Effector CD4-positive, alpha-beta T cell (primary cell): Measurements from ENCODE around the gene SMYD5.
A peak's percentile ranks its signal among the peaks of the same experiment; 100 is the strongest.
"Not testable (repeated sequence)": the region's sequence is repeated elsewhere in the genome, so short reads cannot be mapped to it uniquely, and the experiment has no call there.

Experiments used
- DNase-seq: peaks from one replicate; pipeline ENCODE4 v3.0.0-alpha.2; 2020
- total RNA-seq: gene quantifications from one replicate; lab custom pipeline; 2026; lab: John Stamatoyannopoulos, UW

The SMYD5 gene
- total RNA-seq = 27.6 reads per million, percentile 54 among the genes with 10 or more reads in this experiment

- peak; percentile 86 for DNase-seq
Observed at GRCh38 chr2:73214120-73215035, at the start of gene SMYD5. SMYD5 (plus strand) TSS chr2:73214245; CDS start chr2:73214267, 22 bp downstream.

- DNase-seq = not testable (repeated sequence)
Observed at GRCh38 chr2:73165978-73166377, 48.1 kb upstream of the SMYD5 start.

GRCh38 chr2:73166813-73167212, 47.2 kb upstream of the SMYD5 start:
- not testable (repeated sequence) for DNase-seq

GRCh38 chr2:73168348-73168747, 45.7 kb upstream of the SMYD5 start:
- DNase-seq = not testable (repeated sequence)

- DNase-seq = not testable (repeated sequence)
Observed at GRCh38 chr2:73170341-73170740, 43.7 kb upstream of the SMYD5 start.

GRCh38 chr2:73172963-73173362, 41.1 kb upstream of the SMYD5 start:
- no peak for DNase-seq

- DNase-seq = no peak
Observed at GRCh38 chr2:73173781-73174180, 40.3 kb upstream of the SMYD5 start.

- no peak for DNase-seq
Observed at GRCh38 chr2:73174244-73174643, 39.8 kb upstream of the SMYD5 start.

- DNase-seq = no peak
Observed at GRCh38 chr2:73174941-73175662, 38.9 kb upstream of the SMYD5 start.

GRCh38 chr2:73175663-73176204, 38.3 kb upstream of the SMYD5 start:
- peak; percentile 58 for DNase-seq

GRCh38 chr2:73176205-73176880, 37.7 kb upstream of the SMYD5 start:
- DNase-seq = no peak

- DNase-seq = peak; percentile 84
Observed at GRCh38 chr2:73176881-73177644, 37.0 kb upstream of the SMYD5 start.

- no peak for DNase-seq
Observed at GRCh38 chr2:73177645-73178255, 36.3 kb upstream of the SMYD5 start.

- DNase-seq = no peak
Observed at GRCh38 chr2:73185965-73186364, 28.1 kb upstream of the SMYD5 start.

GRCh38 chr2:73187549-73187948, 26.5 kb upstream of the SMYD5 start:
- DNase-seq = no peak

- no peak for DNase-seq
Observed at GRCh38 chr2:73197579-73197978, 16.5 kb upstream of the SMYD5 start.

GRCh38 chr2:73200281-73200680, 13.8 kb upstream of the SMYD5 start:
- DNase-seq = not testable (repeated sequence)

- DNase-seq = no peak
Observed at GRCh38 chr2:73202156-73203054, 11.6 kb upstream of the SMYD5 start, which contains the start of gene NOTO. NOTO (plus strand) TSS chr2:73202574; CDS start chr2:73202667, 93 bp downstream.

- DNase-seq = no peak
Observed at GRCh38 chr2:73203055-73203681, 10.9 kb upstream of the SMYD5 start.

- DNase-seq = no peak
Observed at GRCh38 chr2:73205611-73206010, 8.4 kb upstream of the SMYD5 start.
